ENCODE data around the gene OLFML1.

Gene OLFML1

GRCh38 chr11:7545611-7546010 lies 60.3 kb downstream of the OLFML1 start:
- FAIRE-seq, result no peak
- no peak for TF ChIP-seq CTCF (IDR thresholded peaks at IDR 0.05; ENCODE audit: insufficient read depth, missing control alignments)
- DNase-seq (ENCODE audit: insufficient read length, low spot score), result no peak

- TF ChIP-seq CTCF (IDR thresholded peaks at IDR 0.05; ENCODE audit: insufficient read depth, missing control alignments), result no peak
- no peak for FAIRE-seq
- DNase-seq (ENCODE audit: insufficient read length, low spot score), result no peak
Measured at GRCh38 chr11:7546324-7546791, 61.1 kb downstream of the OLFML1 start.

- no peak for DNase-seq (ENCODE audit: insufficient read length, low spot score)
- FAIRE-seq, result no peak
- TF ChIP-seq CTCF (IDR thresholded peaks at IDR 0.05; ENCODE audit: insufficient read depth, missing control alignments), result no peak
Measured at GRCh38 chr11:7547687-7548086, 62.4 kb downstream of the OLFML1 start.

- DNase-seq (ENCODE audit: insufficient read length, low spot score) (no peak), FAIRE-seq (no peak)
- TF ChIP-seq CTCF (IDR thresholded peaks at IDR 0.05; ENCODE audit: insufficient read depth, missing control alignments), result peak; percentile 50
Measured at GRCh38 chr11:7548659-7549274, 63.5 kb downstream of the OLFML1 start.

- DNase-seq (ENCODE audit: insufficient read length, low spot score), result no peak
- no peak for FAIRE-seq
- no peak for TF ChIP-seq CTCF (IDR thresholded peaks at IDR 0.05; ENCODE audit: insufficient read depth, missing control alignments)
Measured at GRCh38 chr11:7549681-7550080, 64.4 kb downstream of the OLFML1 start.

GRCh38 chr11:7551571-7551970 lies 66.3 kb downstream of the OLFML1 start:
- DNase-seq (ENCODE audit: insufficient read length, low spot score) (no peak), FAIRE-seq (no peak)
- no peak for TF ChIP-seq CTCF (IDR thresholded peaks at IDR 0.05; ENCODE audit: insufficient read depth, missing control alignments)

- DNase-seq (ENCODE audit: insufficient read length, low spot score) (no peak), FAIRE-seq (no peak)
- no peak for TF ChIP-seq CTCF (IDR thresholded peaks at IDR 0.05; ENCODE audit: insufficient read depth, missing control alignments)
Measured at GRCh38 chr11:7552666-7553065, 67.4 kb downstream of the OLFML1 start.

All from D721Med (cell line).